K562 (cell line): Measurements from ENCODE around the gene CCDC192. TPM values are rescaled to one million over a fixed set of nuclear protein-coding genes. Genes with fewer than 3 reads are reported as not detected.
A peak's percentile ranks its signal among the peaks of the same experiment; 100 is the strongest.

Source experiments
- ARID3A ChIP-seq: IDR thresholded peaks from 2 replicates; pipeline ENCODE4 v1.6.1; 2012; ENCODE audit warnings: low read depth, low read length, improper control_type of control experiment, borderline replicate concordance
- E2F4 ChIP-seq: sonication (generic); formaldehyde crosslinking; IDR thresholded peaks from 2 replicates; pipeline ENCODE4 v1.8.0; 2022; ENCODE audit warnings: mild to moderate bottlenecking, low read depth, missing genetic modification reagents
- EP300 ChIP-seq: IDR thresholded peaks from 2 replicates; pipeline ENCODE4 v1.6.1; 2012; ENCODE audit warnings: low read length, improper control_type of control experiment
- EWSR1 ChIP-seq: fragments of 450-650 bp; IDR thresholded peaks from 2 replicates; pipeline ENCODE4 v1.6.1; 2018; ENCODE audit warnings: borderline replicate concordance, mild to moderate bottlenecking, low read depth, moderate library complexity; ENCODE audit not compliant: partially characterized antibody
- FOXJ3 ChIP-seq: sonication (generic); formaldehyde crosslinking; IDR thresholded peaks from 2 replicates; pipeline ENCODE4 v1.4.0; 2020; ENCODE audit warnings: mild to moderate bottlenecking, missing genetic modification reagents
- FOXK1 ChIP-seq: sonication (generic); formaldehyde crosslinking; IDR thresholded peaks from 2 replicates; pipeline ENCODE4 v1.8.0; 2022; ENCODE audit warnings: missing genetic modification reagents, mild to moderate bottlenecking, borderline replicate concordance
- IRF1 ChIP-seq: sonication (generic); formaldehyde crosslinking; IDR thresholded peaks from 2 replicates; pipeline ENCODE4 v1.8.0; 2022; ENCODE audit warnings: missing genetic modification reagents, mild to moderate bottlenecking, borderline replicate concordance
- KAT7 ChIP-seq: sonication (generic); formaldehyde crosslinking; IDR thresholded peaks from 2 replicates; pipeline ENCODE4 v1.8.0; 2022; ENCODE audit warnings: missing genetic modification reagents, mild to moderate bottlenecking, borderline replicate concordance
- KAT8 ChIP-seq: fragments of 450-650 bp; IDR thresholded peaks from 2 replicates; pipeline ENCODE4 v1.6.1; 2016; ENCODE audit warnings: low read depth, mild to moderate bottlenecking
- MTF1 ChIP-seq: fragments of 250-450 bp; sonication (Bioruptor Pico); IDR thresholded peaks from 2 replicates; pipeline ENCODE4 v1.9.0; 2021; ENCODE audit warnings: moderate library complexity, mild to moderate bottlenecking, inconsistent platforms, borderline replicate concordance
- NR3C1 ChIP-seq: sonication (generic); formaldehyde crosslinking; IDR thresholded peaks from 2 replicates; pipeline ENCODE4 v1.8.1; 2022; ENCODE audit warnings: missing genetic modification reagents
- NR4A1 ChIP-seq, 2 experiments: fragments of 250-450 bp in 1 of 2; fragments of 450-650 bp in 1 of 2; sonication (Bioruptor Pico) in 1 of 2; IDR thresholded peaks; 2 replicates each; pipeline versions ENCODE4 v1.4.0 to v1.6.1; 2016 to 2020; ENCODE audit warnings: mild to moderate bottlenecking in 2 of 2, missing compliant biosample characterization in 1 of 2, missing genetic modification characterization in 1 of 2, moderate library complexity in 1 of 2
- OTX1 ChIP-seq: fragments of 450-650 bp; formaldehyde crosslinking; IDR thresholded peaks from 2 replicates; pipeline ENCODE4 v1.4.0; 2022; ENCODE audit warnings: mild to moderate bottlenecking
- SNAPC5 ChIP-seq: fragments of 250-450 bp; sonication (Bioruptor Pico); IDR thresholded peaks from 2 replicates; pipeline ENCODE4 v1.8.0; 2021; ENCODE audit warnings: moderate library complexity, mild to moderate bottlenecking, inconsistent platforms
- TEAD2 ChIP-seq: fragments of 450-650 bp; IDR thresholded peaks from 2 replicates; pipeline ENCODE4 v1.6.1; 2016; ENCODE audit warnings: missing genetic modification characterization, control low read depth, missing compliant biosample characterization
- THRB ChIP-seq: fragments of 450-650 bp; formaldehyde crosslinking; conservative IDR thresholded peaks from 2 replicates; pipeline ENCODE4 v1.4.0; 2022; ENCODE audit warnings: mild to moderate bottlenecking, missing genetic modification characterization
- TSHZ1 ChIP-seq: fragments of 250-450 bp; sonication (Bioruptor Pico); IDR thresholded peaks from 2 replicates; pipeline ENCODE4 v1.4.0; 2020; ENCODE audit warnings: mild to moderate bottlenecking, moderate library complexity
- ZBED1 ChIP-seq: IDR thresholded peaks from 2 replicates; pipeline ENCODE4 v1.6.1; 2014
- ZNF146 ChIP-seq: IDR thresholded peaks from one replicate; pipeline ENCODE4 v1.6.1; 2018; ENCODE audit warnings: missing compliant biosample characterization; ENCODE audit not compliant: unreplicated experiment
- ZNF76 ChIP-seq: fragments of 250-450 bp; sonication (Bioruptor Pico); IDR thresholded peaks from 2 replicates; pipeline ENCODE4 v1.4.0; 2020; ENCODE audit warnings: mild to moderate bottlenecking, moderate library complexity, borderline replicate concordance
- ZNF780A ChIP-seq: fragments of 250-450 bp; sonication (Bioruptor Pico); IDR thresholded peaks from 2 replicates; pipeline ENCODE4 v1.5.0; 2021; ENCODE audit warnings: mild to moderate bottlenecking
- polyA plus RNA-seq, 8 experiments: library from polyadenylated mRNA; depleted of rRNA in 4 of 8; stranded (reverse) in 5 of 8; unstranded in 3 of 8; fragments of >200 nt; fragmentation: Nextera tagmentation in 2 of 8; fragmentation: Illumina TruSeq in 1 of 8; extraction: Ambion mirVana in 2 of 8; extraction: Trizol in 1 of 8; gene quantifications; 2 replicates each; pipeline versions ENCODE4 v1.2.1 to v1.2.3, GENCODE V29; 2011 to 2014; ENCODE audit warnings: inconsistent platforms in 1 of 8, missing spikeins in 1 of 8
- total RNA-seq, 7 experiments: library from RNA; depleted of rRNA in 6 of 7; stranded (reverse); fragments of >200 nt in 6 of 7; fragmentation: Illumina TruSeq in 2 of 7; extraction: Trizol in 2 of 7; gene quantifications; 2 replicates each; pipeline versions ENCODE4 v1.2.1 to v1.2.3, GENCODE V29; 2011 to 2021; ENCODE audit warnings: low replicate concordance in 1 of 7

CCDC192 gene
- total and polyA plus RNA-seq, 9 of the 15 experiments (the other 6 are each of a cell fraction or from before 2014, with no cell fraction given): 0.21 to 0.66 (median 0.38) TPM; not detected in 2

- no peak for TF ChIP-seq E2F4 (CRISPR knock-in tag)
- TF ChIP-seq ARID3A: no peak
- no peak for TF ChIP-seq FOXJ3
- no peak for TF ChIP-seq KAT8
- TF ChIP-seq ZBED1: no peak
- TF ChIP-seq OTX1 (CRISPR knock-in tag): no peak
- no peak for TF ChIP-seq NR4A1 (CRISPR knock-in tag; IDR thresholded peaks at IDR 0.05)
- TF ChIP-seq NR4A1 (tag; IDR thresholded peaks at IDR 0.05): no peak
- no peak for TF ChIP-seq TSHZ1
- no peak for TF ChIP-seq ZNF146 (CRISPR knock-in tag)
- TF ChIP-seq MTF1 (CRISPR knock-in tag): no peak
- TF ChIP-seq TEAD2 (tag): no peak
- TF ChIP-seq EWSR1: no peak
- TF ChIP-seq ZNF76 (CRISPR knock-in tag): no peak
- no peak for TF ChIP-seq SNAPC5
- TF ChIP-seq KAT7 (CRISPR knock-in tag): no peak
- TF ChIP-seq THRB (CRISPR knock-in tag): no peak
- TF ChIP-seq NR3C1 (CRISPR knock-in tag): no peak
- TF ChIP-seq EP300: 0 out of 2 replicates have a peak, but pooled peaks have one; percentile 12
- TF ChIP-seq FOXK1 (CRISPR knock-in tag): no peak
- TF ChIP-seq ZNF780A (CRISPR knock-in tag): no peak
- TF ChIP-seq IRF1 (CRISPR knock-in tag): no peak
These were observed 260.0 kb downstream of the CCDC192 start (continued) for GRCh38 chr5:127963233-127963632.
